ENCODE data around the gene COX15. TPM values are rescaled to one million over a fixed set of nuclear protein-coding genes. Genes with fewer than 3 reads are reported as not detected.

Gene COX15
- total and polyA plus RNA-seq, 2 donors = 17.5 to 23.7 TPM

DNA sequence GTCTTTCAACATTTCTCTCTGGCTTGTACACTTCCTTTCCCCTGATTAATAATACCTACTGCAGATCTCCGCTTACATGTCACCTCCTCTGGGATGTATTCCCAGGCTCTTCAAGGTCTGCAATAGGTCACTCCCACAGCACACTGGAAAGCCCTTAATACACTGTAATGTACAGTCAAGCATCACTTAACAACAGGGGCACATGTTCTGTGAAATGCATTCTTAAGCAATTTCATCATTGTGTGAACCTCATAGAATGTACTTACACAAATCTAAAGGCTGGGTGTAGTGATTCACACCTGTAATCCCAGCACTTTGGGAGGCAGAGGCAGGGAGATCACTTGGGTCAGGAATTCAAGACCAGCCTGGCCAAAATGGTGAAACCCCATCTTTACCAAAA is 1.9 kb downstream of the COX15 start:
- Histone ChIP-seq H3K27me3 (ENCODE audit: control insufficient read depth in 2 of 2, insufficient read depth in 1 of 2, low read length in 1 of 2) (no peaks in the 10 kb centered on the region), H3K36me3 (ENCODE audit: control insufficient read depth in 2 of 2, insufficient read depth in 2 of 2, low read length in 1 of 2) (peaks cover 11 to 26% of the 10 kb centered on the region in 2 donors), H3K4me3 (ENCODE audit: low read length in 2 of 2) (no peak overlapping the region), H3K4me1 (ENCODE audit: control insufficient read depth in 2 of 2, insufficient read depth in 2 of 2, low read length in 2 of 2) (peaks cover 11 to 13% of the 10 kb centered on the region in 2 donors), H3K27ac (ENCODE audit: low read depth in 1 of 2, low read length in 1 of 2) (no peak overlapping the region), H3K9me3 (ENCODE audit: control insufficient read depth in 2 of 2, insufficient read depth in 1 of 2, low read length in 1 of 2) (no peaks in the 10 kb centered on the region)
- no peak for DNase-seq (ENCODE audit: low read depth in 6 of 9, low spot score in 9 of 9)
- 97% methylated on average over 1 of the region's 1 CpG for WGBS

DNA sequence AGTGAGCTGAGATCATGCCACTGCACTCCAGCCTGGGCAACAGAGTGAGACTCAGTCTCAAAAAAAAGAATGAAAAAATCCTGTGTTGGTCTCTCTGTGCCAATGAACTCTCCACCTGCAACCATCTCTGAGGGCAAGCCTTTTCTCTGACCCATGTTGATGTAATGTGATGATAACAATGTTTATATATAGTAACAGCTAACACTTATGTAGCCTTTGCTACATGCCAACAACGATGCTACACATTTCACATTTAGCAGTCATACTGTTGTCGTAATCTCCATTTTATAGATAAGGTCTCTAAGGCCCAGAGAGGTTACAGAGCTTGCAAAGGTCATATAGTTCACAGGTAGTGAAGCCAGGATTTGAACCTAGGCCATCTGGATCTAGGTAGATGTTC is 11.5 kb downstream of the COX15 start:
- no peak for DNase-seq (ENCODE audit: low read depth in 6 of 9, low spot score in 9 of 9)
- Histone ChIP-seq H3K27ac (ENCODE audit: low read depth in 1 of 2, low read length in 1 of 2) (no peak overlapping the region), H3K4me3 (ENCODE audit: low read length in 2 of 2) (no peak overlapping the region), H3K27me3 (ENCODE audit: control insufficient read depth in 2 of 2, insufficient read depth in 1 of 2, low read length in 1 of 2) (no peaks in the 10 kb centered on the region), H3K4me1 (ENCODE audit: control insufficient read depth in 2 of 2, insufficient read depth in 2 of 2, low read length in 2 of 2) (no peaks in the 10 kb centered on the region), H3K9me3 (ENCODE audit: control insufficient read depth in 2 of 2, insufficient read depth in 1 of 2, low read length in 1 of 2) (no peaks in the 10 kb centered on the region), H3K36me3 (ENCODE audit: control insufficient read depth in 2 of 2, insufficient read depth in 2 of 2, low read length in 1 of 2) (peaks cover 37 to 70% of the 10 kb centered on the region in 2 donors)
- WGBS = 97% methylated on average over 2 of the region's 2 CpGs

DNA sequence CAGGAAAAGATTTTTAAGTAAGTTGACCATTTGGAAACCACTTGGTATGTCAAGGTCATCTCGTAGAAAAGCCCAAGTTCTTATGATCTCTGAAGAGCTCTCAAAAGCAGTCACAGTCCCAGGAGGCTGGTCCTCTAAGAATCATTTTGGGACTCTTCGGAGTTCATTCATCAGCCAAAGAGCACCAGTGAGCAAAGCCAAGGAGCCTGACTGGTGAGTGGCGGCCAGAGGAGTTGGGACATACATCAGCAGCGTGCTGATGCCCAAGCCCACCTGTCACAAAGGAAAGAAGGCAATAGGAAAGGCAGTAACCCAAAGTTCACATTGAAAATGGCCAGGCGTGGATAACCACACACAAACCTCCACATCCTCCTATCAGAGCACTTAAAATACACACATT is 17.5 kb downstream of the COX15 start:
- WGBS = 97% methylated on average over 5 of the region's 5 CpGs
- H3K9me3 ChIP-seq (ENCODE audit: control insufficient read depth in 2 of 2, insufficient read depth in 1 of 2, low read length in 1 of 2) = no peaks in the 10 kb centered on the region
- no peaks in the 10 kb centered on the region for H3K27me3 ChIP-seq (ENCODE audit: control insufficient read depth in 2 of 2, insufficient read depth in 1 of 2, low read length in 1 of 2)
- peaks cover 35 to 36% of the 10 kb centered on the region in 2 donors for H3K36me3 ChIP-seq (ENCODE audit: control insufficient read depth in 2 of 2, insufficient read depth in 2 of 2, low read length in 1 of 2)
- H3K4me1 ChIP-seq (ENCODE audit: control insufficient read depth in 2 of 2, insufficient read depth in 2 of 2, low read length in 2 of 2) = no peaks in the 10 kb centered on the region
- no peak overlapping the region for H3K4me3 ChIP-seq (ENCODE audit: low read length in 2 of 2)
- DNase-seq (ENCODE audit: low read depth in 6 of 9, low spot score in 9 of 9) = no peak
- no peak overlapping the region for H3K27ac ChIP-seq (ENCODE audit: low read depth in 1 of 2, low read length in 1 of 2)

GRCh38 chr10:99711129-99711719 is 20.7 kb downstream of the COX15 start:
- Histone ChIP-seq H3K9me3 (ENCODE audit: control insufficient read depth in 2 of 2, insufficient read depth in 1 of 2, low read length in 1 of 2) (no peaks in the 10 kb centered on the region), H3K27me3 (ENCODE audit: control insufficient read depth in 2 of 2, insufficient read depth in 1 of 2, low read length in 1 of 2) (no peaks in the 10 kb centered on the region), H3K4me1 (ENCODE audit: control insufficient read depth in 2 of 2, insufficient read depth in 2 of 2, low read length in 2 of 2) (no peaks in the 10 kb centered on the region), H3K27ac (ENCODE audit: low read depth in 1 of 2, low read length in 1 of 2) (no peak overlapping the region), H3K36me3 (ENCODE audit: control insufficient read depth in 2 of 2, insufficient read depth in 2 of 2, low read length in 1 of 2) (peaks cover 15 to 20% of the 10 kb centered on the region in 2 donors), H3K4me3 (ENCODE audit: low read length in 2 of 2) (no peak overlapping the region)
- DNase-seq (ENCODE audit: low read depth in 6 of 9, low spot score in 9 of 9) = peak in 8 of 9 donors; percentile 10 to 62 (median 36)

DNA sequence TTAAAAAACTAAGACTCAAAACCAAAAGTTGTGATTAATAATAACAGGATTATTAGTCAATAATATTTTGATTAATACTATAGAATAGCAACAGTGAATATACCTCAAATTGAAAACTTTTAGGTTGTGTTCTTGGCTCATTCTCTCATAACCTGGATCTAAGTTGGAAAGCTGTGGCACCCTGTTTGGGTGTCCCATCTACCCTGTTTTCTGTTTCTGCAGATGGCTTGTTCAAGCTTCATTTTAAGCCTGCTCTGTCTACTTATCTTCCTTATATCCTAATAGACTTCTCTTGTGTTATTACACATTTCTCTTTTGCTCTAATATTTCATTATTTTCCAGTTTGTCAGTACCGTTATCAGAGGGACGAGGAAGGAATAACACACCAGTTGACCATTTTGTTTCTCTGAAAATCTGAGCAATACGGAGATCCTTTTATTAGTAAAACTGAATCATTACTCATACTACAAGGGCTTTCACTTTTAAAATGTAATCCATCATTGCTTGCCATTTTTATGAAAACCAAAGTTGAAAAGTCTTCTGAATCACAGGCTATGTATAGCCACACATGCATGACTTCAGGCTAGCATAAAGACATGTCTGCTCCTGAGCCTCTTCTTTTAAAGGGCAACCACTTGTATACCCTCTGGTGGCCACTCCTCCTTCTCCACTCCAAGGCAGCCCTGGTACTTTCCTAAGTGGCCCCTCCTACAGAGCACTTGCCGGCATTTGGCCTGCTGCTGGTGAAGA is 22.3 kb downstream of the COX15 start:
- DNase-seq (ENCODE audit: low read depth in 6 of 9, low spot score in 9 of 9) = no peak
- H3K27ac ChIP-seq (ENCODE audit: low read depth in 1 of 2, low read length in 1 of 2) = no peak overlapping the region
- H3K9me3 ChIP-seq (ENCODE audit: control insufficient read depth in 2 of 2, insufficient read depth in 1 of 2, low read length in 1 of 2) = no peaks in the 10 kb centered on the region
- no peaks in the 10 kb centered on the region for H3K4me1 ChIP-seq (ENCODE audit: control insufficient read depth in 2 of 2, insufficient read depth in 2 of 2, low read length in 2 of 2)
- H3K27me3 ChIP-seq (ENCODE audit: control insufficient read depth in 2 of 2, insufficient read depth in 1 of 2, low read length in 1 of 2) = no peaks in the 10 kb centered on the region
- H3K4me3 ChIP-seq (ENCODE audit: low read length in 2 of 2) = no peak overlapping the region
- H3K36me3 ChIP-seq (ENCODE audit: control insufficient read depth in 2 of 2, insufficient read depth in 2 of 2, low read length in 1 of 2) = peaks cover 14 to 22% of the 10 kb centered on the region in 2 donors
- 97% methylated on average over 4 of the region's 4 CpGs for WGBS

DNA sequence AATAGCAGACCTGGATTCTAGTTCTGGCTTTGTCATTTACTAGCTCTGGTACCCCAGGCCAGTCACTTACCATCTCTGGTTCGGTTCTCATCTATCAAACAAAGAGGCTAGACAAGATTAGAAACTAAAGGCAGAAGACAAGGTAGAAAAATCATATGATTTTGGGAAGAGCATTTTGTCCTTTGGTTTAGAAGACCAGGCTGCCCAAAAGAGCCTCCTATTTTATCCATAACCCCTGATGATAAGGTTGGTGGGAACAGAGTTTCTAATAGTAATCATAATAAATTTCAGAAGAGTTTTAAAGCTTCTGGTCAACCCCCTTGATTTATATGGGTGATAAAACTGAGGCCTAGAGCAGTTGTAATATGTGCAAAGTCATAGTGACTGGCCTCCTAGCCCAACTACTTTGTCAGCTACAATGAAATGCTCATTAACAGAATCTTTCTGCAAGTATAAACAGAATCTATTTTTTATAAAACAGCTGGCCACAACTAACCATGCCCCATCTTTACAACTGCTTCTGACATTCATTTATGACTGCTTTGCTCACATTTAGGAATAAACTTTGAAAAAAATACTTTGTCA is 23.4 kb downstream of the COX15 start:
- Histone ChIP-seq H3K9me3 (ENCODE audit: control insufficient read depth in 2 of 2, insufficient read depth in 1 of 2, low read length in 1 of 2) (no peaks in the 10 kb centered on the region), H3K27me3 (ENCODE audit: control insufficient read depth in 2 of 2, insufficient read depth in 1 of 2, low read length in 1 of 2) (no peaks in the 10 kb centered on the region), H3K4me1 (ENCODE audit: control insufficient read depth in 2 of 2, insufficient read depth in 2 of 2, low read length in 2 of 2) (no peaks in the 10 kb centered on the region), H3K36me3 (ENCODE audit: control insufficient read depth in 2 of 2, insufficient read depth in 2 of 2, low read length in 1 of 2) (peaks cover 11 to 23% of the 10 kb centered on the region in 2 donors), H3K4me3 (ENCODE audit: low read length in 2 of 2) (no peak overlapping the region), H3K27ac (ENCODE audit: low read depth in 1 of 2, low read length in 1 of 2) (no peak overlapping the region)
- WGBS = 96% methylated on average over 1 of the region's 1 CpG
- DNase-seq (ENCODE audit: low read depth in 6 of 9, low spot score in 9 of 9) = no peak

- no peak overlapping the region for H3K4me3 ChIP-seq (ENCODE audit: low read length in 2 of 2)
- DNase-seq (ENCODE audit: low read depth in 6 of 9, low spot score in 9 of 9) = no peak
- H3K27ac ChIP-seq (ENCODE audit: low read depth in 1 of 2, low read length in 1 of 2) = no peak overlapping the region
- peaks cover 3 to 17% of the 10 kb centered on the region in 2 donors for H3K36me3 ChIP-seq (ENCODE audit: control insufficient read depth in 2 of 2, insufficient read depth in 2 of 2, low read length in 1 of 2)
- H3K9me3 ChIP-seq (ENCODE audit: control insufficient read depth in 2 of 2, insufficient read depth in 1 of 2, low read length in 1 of 2) = no peaks in the 10 kb centered on the region
- no peaks in the 10 kb centered on the region for H3K4me1 ChIP-seq (ENCODE audit: control insufficient read depth in 2 of 2, insufficient read depth in 2 of 2, low read length in 2 of 2)
- 96% methylated on average over 4 of the region's 4 CpGs for WGBS
- H3K27me3 ChIP-seq (ENCODE audit: control insufficient read depth in 2 of 2, insufficient read depth in 1 of 2, low read length in 1 of 2) = no peaks in the 10 kb centered on the region
These were observed 31.3 kb downstream of the COX15 start for GRCh38 chr10:99700649-99701048.

- 95% methylated on average over 8 of the region's 8 CpGs for WGBS
- Histone ChIP-seq H3K4me3 (ENCODE audit: low read length in 2 of 2) (no peak overlapping the region), H3K36me3 (ENCODE audit: control insufficient read depth in 2 of 2, insufficient read depth in 2 of 2, low read length in 1 of 2) (peaks cover 0 to 7% of the 10 kb centered on the region in 2 donors), H3K4me1 (ENCODE audit: control insufficient read depth in 2 of 2, insufficient read depth in 2 of 2, low read length in 2 of 2) (no peaks in the 10 kb centered on the region), H3K27me3 (ENCODE audit: control insufficient read depth in 2 of 2, insufficient read depth in 1 of 2, low read length in 1 of 2) (no peaks in the 10 kb centered on the region), H3K9me3 (ENCODE audit: control insufficient read depth in 2 of 2, insufficient read depth in 1 of 2, low read length in 1 of 2) (no peaks in the 10 kb centered on the region), H3K27ac (ENCODE audit: low read depth in 1 of 2, low read length in 1 of 2) (no peak overlapping the region)
- no peak for DNase-seq (ENCODE audit: low read depth in 6 of 9, low spot score in 9 of 9)
These were observed 33.3 kb downstream of the COX15 start for GRCh38 chr10:99698504-99699080.

DNA sequence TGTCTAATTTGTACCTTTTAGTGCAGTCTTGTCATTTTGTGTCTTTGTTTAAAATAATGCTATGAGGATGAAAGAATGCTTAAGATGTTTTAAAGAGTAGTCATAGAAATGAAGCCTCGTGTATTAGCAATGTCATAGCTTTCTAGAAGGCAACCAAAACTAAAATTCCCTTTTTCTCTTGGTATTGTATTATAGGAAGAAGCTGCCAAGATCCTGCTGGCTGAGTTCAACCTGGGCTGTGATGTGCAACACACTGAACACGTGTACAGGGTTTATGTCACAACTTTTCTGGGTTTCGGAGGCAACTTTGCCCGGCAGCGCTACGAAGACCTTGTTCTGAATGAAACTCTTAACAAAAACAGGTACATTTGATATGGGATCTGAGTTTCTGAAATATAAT is 36.2 kb downstream of the COX15 start:
- Histone ChIP-seq H3K27ac (ENCODE audit: low read depth in 1 of 2, low read length in 1 of 2) (no peak overlapping the region), H3K9me3 (ENCODE audit: control insufficient read depth in 2 of 2, insufficient read depth in 1 of 2, low read length in 1 of 2) (no peaks in the 10 kb centered on the region), H3K36me3 (ENCODE audit: control insufficient read depth in 2 of 2, insufficient read depth in 2 of 2, low read length in 1 of 2) (peaks cover 0 to 11% of the 10 kb centered on the region in 2 donors), H3K4me1 (ENCODE audit: control insufficient read depth in 2 of 2, insufficient read depth in 2 of 2, low read length in 2 of 2) (no peaks in the 10 kb centered on the region), H3K27me3 (ENCODE audit: control insufficient read depth in 2 of 2, insufficient read depth in 1 of 2, low read length in 1 of 2) (no peaks in the 10 kb centered on the region), H3K4me3 (ENCODE audit: low read length in 2 of 2) (no peak overlapping the region)
- no peak for DNase-seq (ENCODE audit: low read depth in 6 of 9, low spot score in 9 of 9)
- 97% methylated on average over 6 of the region's 6 CpGs for WGBS

Measured in thymus (tissue), 11 donors.